NK-92 (cell line): Measurements from ENCODE around the gene PRDM5.
"Not testable (repeated sequence)": the region's sequence is repeated elsewhere in the genome, so short reads cannot be mapped to it uniquely, and the experiment has no call there.

Experiments
- DNase-seq: peaks from one replicate; lab custom pipeline; 2025; ENCODE audit not compliant: unreplicated experiment; lab: John Stamatoyannopoulos, UW

PRDM5 gene

GRCh38 chr4:120664851-120665250 is 257.7 kb downstream of the PRDM5 start:
- no peak for DNase-seq

- DNase-seq: no peak
Observed at GRCh38 chr4:120659616-120660170, 262.8 kb downstream of the PRDM5 start.

- DNase-seq: no peak
Observed at GRCh38 chr4:120658772-120659171, 263.8 kb downstream of the PRDM5 start.

- DNase-seq: no peak
Observed at GRCh38 chr4:120653804-120654573, 268.5 kb downstream of the PRDM5 start.

DNA sequence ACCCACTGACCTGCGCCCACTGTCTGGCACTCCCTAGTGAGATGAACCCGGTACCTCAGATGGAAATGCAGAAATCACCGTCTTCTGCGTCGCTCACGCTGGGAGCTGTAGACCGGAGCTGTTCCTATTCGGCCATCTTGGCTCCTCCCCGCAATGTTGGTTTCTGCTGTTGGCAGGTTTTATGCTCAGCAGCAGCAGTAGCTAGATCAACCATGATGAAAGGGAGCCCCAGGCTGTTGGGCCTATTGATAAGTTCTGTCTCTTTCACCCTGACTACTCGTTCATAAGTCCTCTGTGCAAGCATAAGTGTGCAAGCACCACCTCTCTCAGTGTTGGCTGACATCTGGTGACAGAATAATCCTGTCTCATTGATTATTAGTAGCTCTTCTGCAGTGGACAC is 274.2 kb downstream of the PRDM5 start:
- DNase-seq: not testable (repeated sequence)
